Stomach smooth muscle (tissue), 2 donors: ENCODE measurements around the gene CATSPER1.

Experiments
- H3K27ac ChIP-seq: one replicate; pipeline ENCODE4 v1.7.0; 2013; ENCODE audit warnings: mild to moderate bottlenecking, low read length, inconsistent platforms
- H3K27me3 ChIP-seq, 2 donors: one replicate each; pipeline ENCODE4 v1.7.0; 2013; ENCODE audit warnings: low read length in 2 of 2; ENCODE audit not compliant: insufficient read depth in 2 of 2, control insufficient read depth in 1 of 2
- H3K36me3 ChIP-seq, 2 donors: one replicate each; pipeline ENCODE4 v1.7.0; 2013; ENCODE audit warnings: low read length in 2 of 2; ENCODE audit not compliant: control insufficient read depth in 2 of 2, insufficient read depth in 2 of 2
- H3K4me1 ChIP-seq: one replicate; pipeline ENCODE4 v1.7.0; 2013; ENCODE audit warnings: low read length; ENCODE audit not compliant: control insufficient read depth, insufficient read depth
- H3K4me3 ChIP-seq, 2 donors: one replicate each; pipeline ENCODE4 v1.7.0; 2013; ENCODE audit warnings: low read length in 2 of 2
- H3K9ac ChIP-seq, 2 donors: one replicate each; pipeline ENCODE4 v1.7.0; 2013; ENCODE audit warnings: low read length in 2 of 2, mild to moderate bottlenecking in 1 of 2
- H3K9me3 ChIP-seq, 2 donors: one replicate each; pipeline ENCODE4 v1.7.0; 2013; ENCODE audit warnings: low read length in 2 of 2; ENCODE audit not compliant: control insufficient read depth in 2 of 2
- donor health status: healthy.
- donor health status: Pancreatic carcinoma.

The CATSPER1 gene

DNA sequence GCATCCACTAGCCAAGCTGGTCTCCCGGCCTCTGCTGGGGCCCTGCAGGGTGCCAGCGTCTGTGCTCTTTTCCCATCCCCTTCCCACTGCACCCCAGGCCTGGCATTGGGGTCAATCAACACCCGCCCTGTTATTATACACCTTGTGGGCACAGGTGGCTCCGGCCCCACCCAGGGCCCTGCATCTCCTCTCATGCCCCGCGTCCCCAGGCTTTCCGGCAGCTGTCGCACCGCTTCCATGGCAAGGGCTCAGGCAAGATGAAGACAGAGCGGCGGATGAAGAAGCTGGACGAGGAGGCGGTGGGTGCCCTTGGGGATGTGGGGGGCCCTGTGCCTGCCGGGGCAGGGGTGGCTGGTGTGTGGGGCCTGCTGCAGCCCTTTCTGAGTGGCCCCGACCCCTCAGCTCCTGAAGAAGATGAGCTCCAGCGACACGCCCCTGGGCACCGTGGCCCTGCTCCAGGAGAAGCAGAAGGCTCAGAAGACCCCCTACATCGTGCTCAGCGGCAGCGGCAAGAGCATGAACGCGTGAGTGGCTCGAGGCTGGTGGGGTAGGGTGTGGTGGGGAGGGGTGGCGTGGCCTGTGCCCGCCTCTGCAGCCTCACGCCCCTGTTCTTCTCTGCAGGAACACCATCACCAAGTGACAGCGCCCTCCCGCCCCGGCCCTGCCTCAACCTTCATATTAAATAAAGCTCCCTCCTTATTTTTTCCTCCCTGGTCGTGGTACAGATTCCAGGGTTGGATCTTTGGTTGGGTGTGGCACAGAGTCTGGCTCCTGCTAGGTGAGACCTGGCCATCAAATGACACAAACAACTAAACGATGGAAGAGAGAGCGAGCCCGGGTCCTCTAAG, 47.7 kb downstream of the CATSPER1 start:
- no peaks in the 10 kb centered on the region for H3K9me3 ChIP-seq
- H3K27me3 ChIP-seq, result no peaks in the 10 kb centered on the region
- H3K9ac ChIP-seq, result no peak overlapping the region
- no peak overlapping the region for H3K27ac ChIP-seq
- H3K4me1 ChIP-seq, result peaks cover 1% of the 10 kb centered on the region
- no peak overlapping the region for H3K4me3 ChIP-seq
- peaks cover 14 to 22% of the 10 kb centered on the region in 2 donors for H3K36me3 ChIP-seq

DNA sequence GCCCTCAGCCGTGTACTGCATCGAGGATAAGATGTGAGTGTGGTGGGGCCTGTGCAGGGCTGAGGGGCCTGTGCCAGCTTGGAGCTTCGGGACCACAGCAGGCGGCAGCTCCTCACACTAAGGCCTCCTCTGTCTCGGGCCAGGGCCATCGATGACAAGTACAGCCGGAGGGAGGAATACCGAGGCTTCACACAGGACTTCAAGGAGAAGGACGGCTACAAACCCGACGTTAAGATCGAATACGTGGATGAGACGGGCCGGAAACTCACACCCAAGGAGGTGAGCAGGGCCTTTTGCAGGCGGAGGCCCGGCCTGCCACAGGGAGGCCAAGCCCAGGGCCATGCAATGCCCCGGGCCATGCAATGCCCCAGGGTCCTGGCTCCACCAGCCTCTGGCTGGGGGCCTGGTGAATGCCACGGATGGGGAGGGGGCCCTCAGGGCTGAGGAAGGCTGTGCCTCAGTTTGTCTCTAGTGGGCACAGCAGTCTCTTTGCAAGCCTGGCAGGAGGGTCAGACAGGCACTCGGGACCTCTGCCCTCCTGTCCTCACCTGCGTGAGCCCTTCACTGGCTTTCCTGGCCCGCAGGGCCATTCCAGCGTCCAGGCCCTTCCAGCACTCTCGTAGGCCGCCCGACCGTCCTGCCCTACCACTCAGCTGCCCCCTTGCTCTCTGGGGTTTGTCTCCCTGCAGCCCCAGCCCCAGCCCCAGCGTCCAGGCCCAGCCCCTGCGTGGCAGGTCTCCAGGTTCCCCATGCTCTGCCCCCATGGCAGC, 48.5 kb downstream of the CATSPER1 start:
- Histone ChIP-seq H3K9me3 (no peaks in the 10 kb centered on the region), H3K4me1 (no peaks in the 10 kb centered on the region), H3K9ac (no peak overlapping the region), H3K4me3 (no peak overlapping the region), H3K36me3 (peaks cover 19 to 27% of the 10 kb centered on the region in 2 donors), H3K27ac (no peak overlapping the region), H3K27me3 (no peaks in the 10 kb centered on the region)

DNA sequence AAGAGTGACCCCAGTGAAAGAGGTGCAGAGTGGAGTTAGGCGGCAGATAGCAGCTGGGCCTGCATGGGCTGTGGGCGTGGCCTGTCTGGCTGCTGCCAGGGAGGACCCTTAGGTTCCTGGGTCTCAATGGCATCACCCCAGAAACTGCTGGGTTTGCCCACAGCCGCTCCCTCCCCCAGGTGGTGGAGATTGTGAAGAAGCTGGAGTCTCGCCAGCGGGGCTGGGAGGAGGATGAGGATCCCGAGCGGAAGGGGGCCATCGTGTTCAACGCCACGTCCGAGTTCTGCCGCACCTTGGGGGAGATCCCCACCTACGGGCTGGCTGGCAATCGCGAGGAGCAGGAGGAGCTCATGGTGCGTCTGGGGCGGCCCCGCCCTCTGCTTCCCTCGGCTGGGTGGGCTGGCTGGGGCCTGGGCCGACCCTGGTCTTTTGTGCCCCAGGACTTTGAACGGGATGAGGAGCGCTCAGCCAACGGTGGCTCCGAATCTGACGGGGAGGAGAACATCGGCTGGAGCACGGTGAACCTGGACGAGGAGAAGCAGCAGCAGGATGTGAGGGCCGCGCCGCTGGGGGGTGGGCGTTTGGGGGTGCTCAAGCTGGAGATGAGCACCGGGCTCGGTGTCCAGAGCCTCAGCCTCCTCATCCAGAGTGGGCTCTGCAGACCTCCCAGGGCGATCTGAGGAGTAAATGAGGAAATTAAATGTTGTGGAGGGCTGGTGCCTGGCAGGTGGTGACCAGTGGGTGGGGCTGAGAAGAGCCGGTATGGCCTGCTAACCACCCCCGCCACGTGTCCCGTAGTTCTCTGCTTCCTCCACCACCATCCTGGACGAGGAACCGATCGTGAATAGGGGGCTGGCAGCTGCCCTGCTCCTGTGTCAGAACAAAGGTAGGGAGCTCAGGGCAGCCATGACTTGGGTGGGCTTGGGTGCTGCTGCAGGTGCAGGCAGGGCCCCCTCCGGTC, 49.8 kb downstream of the CATSPER1 start:
- Histone ChIP-seq H3K4me3 (no peak overlapping the region), H3K4me1 (no peaks in the 10 kb centered on the region), H3K9ac (no peak overlapping the region), H3K9me3 (no peaks in the 10 kb centered on the region), H3K27ac (no peak overlapping the region), H3K27me3 (no peaks in the 10 kb centered on the region), H3K36me3 (peaks cover 19 to 31% of the 10 kb centered on the region in 2 donors)

DNA sequence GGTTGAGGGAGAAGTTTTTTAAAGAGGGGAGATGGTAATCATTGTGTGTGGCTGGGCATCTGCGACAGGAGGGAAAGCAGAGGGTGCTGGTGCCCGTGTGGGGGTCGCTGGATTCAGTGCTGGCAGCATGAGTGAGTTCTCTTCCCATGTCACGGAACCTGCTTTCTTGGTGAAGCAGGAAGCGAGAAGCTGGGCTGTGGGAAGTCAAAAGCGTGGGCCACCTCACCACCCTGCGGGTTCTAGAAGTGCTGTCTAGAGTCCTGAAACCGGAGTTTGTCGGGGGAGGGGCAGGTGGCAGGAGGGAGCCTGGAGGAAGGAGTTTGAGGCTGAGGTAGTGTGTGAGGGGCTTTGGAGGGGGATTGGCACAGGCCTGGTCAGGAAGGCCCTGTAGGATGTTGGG, 50.5 kb downstream of the CATSPER1 start:
- H3K27ac ChIP-seq, result no peak overlapping the region
- no peaks in the 10 kb centered on the region for H3K27me3 ChIP-seq
- H3K9me3 ChIP-seq, result no peaks in the 10 kb centered on the region
- no peaks in the 10 kb centered on the region for H3K4me1 ChIP-seq
- H3K9ac ChIP-seq, result no peak overlapping the region
- peaks cover 19 to 31% of the 10 kb centered on the region in 2 donors for H3K36me3 ChIP-seq
- no peak overlapping the region for H3K4me3 ChIP-seq

DNA sequence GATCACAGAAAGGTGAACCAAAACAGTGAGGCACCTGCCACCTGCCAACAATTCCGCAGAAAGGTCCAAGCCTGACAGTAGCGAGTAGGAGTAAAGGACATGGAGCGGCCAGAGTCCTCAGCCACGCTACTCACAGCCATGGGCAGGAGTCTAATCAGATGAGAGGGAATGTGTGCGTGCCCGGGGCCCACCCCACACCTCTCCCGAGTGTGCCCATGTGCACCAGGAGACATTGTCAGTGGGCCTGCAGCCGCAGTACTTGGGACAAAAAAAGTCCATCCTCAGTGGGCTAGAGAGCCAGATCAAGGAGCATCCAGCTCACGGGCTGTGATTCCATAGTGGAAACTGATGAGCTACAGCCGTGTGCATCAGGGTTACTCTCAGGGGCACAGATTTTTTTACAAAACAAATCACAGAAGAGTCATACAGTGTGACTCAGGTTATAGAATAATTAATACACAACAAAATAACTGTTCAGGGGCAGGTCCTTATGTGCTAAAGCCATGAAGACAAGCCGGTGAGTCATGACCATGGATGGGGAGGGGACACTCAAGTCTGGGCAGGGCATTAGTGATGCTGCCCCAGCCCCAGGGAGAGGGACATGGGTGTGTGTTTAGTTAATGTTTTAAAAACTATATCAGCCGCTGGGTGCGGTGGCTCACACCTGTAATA, 52.7 kb downstream of the CATSPER1 start:
- Histone ChIP-seq H3K36me3 (peaks cover 27 to 42% of the 10 kb centered on the region in 2 donors), H3K9me3 (no peaks in the 10 kb centered on the region), H3K27ac (no peak overlapping the region), H3K27me3 (no peaks in the 10 kb centered on the region), H3K4me1 (no peaks in the 10 kb centered on the region), H3K9ac (no peak overlapping the region), H3K4me3 (no peak overlapping the region)

DNA sequence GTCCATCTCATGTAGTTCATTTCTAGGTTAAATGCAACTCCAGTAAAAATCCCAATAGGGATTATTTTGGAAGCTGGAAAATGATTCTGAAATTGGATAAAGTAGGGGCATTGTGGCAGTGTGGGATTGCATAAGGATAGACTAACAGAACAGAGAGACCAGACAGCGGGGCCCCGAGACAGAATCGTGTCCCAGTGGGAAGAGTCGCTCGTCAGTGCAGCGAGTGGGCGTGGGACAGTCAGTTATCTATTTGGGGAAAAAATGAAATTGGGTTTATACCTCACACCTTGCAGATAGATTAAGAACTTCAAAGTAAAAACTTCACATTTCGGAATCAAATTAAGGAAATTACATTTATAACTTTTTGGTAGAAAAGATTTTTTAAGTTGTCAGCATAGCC, 54.2 kb downstream of the CATSPER1 start:
- peaks cover 33 to 41% of the 10 kb centered on the region in 2 donors for H3K36me3 ChIP-seq
- no peak overlapping the region for H3K27ac ChIP-seq

DNA sequence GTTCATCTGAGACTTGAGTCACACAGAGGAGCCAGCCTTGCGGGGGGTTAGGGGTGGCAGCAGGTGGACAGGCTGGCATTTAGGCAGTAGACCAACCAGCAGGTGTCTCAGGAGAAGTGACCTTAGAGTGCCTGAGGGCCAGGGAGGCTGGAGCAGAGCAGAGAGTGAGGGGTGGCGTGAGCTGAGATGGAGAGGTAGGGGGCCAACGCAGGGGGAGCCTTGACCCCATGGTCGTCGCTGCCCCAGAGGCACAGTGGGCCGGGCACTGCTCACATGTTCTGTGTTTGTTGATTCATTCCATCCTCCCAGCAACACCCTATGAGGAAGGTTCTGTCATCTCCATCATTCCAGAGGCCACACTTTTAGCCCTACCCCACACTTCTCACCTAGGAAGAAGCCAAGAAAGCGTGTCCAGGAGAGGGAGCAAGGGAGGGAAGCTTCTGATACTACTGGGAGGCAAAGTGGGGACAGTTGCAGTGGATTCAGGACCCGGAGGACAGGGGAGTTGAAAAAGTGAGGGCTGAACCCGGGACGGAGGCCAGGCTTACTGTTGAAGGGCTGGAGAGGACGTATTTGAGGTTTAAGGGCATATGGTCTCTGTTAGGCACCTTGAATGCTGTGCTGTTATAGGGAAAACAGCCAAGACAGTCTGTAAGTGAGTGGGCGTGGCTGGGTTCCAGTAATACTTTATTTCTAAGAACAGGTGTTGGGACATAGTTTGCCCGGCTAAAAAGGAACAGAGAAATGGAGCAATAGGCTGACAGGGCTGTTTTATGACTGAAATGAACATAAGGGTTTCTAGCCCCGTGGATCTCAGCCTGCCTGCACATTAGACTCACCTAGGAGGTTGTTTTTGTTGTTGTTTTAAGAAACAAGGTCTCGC, 57.4 kb downstream of the CATSPER1 start:
- Histone ChIP-seq H3K27ac (no peak overlapping the region), H3K36me3 (peaks cover 50 to 68% of the 10 kb centered on the region in 2 donors)

More for the DNA sequence above, 54.2 kb downstream of the CATSPER1 start:
- H3K9me3 ChIP-seq, result no peaks in the 10 kb centered on the region
- no peaks in the 10 kb centered on the region for H3K27me3 ChIP-seq
- H3K4me1 ChIP-seq, result no peaks in the 10 kb centered on the region
- no peak overlapping the region for H3K9ac ChIP-seq
- no peak overlapping the region for H3K4me3 ChIP-seq

DNA sequence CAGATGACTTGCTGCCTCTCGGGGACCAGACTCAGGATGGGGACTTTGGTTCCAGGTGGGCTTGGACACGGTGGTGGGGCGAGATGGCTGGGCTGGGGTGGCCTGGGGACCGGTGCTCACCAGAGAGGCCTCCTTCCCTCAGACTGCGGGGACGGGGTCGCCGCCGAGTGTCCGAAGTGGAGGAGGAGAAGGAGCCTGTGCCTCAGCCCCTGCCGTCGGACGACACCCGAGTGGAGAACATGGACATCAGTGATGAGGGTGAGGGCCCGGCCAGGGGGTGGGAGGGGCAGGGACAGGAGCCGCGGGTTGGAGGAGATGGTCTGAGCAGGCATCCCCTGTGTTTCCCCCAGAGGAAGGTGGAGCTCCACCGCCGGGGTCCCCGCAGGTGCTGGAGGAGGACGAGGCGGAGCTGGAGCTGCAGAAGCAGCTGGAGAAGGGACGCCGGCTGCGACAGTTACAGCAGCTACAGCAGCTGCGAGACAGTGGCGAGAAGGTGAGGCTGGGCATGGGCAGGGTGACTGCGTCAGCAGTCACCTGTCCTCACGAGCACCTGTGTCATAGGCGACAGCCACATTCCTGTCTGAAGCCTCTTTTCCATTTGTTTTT, 58.8 kb downstream of the CATSPER1 start:
- H3K9me3 ChIP-seq, result no peaks in the 10 kb centered on the region
- H3K4me3 ChIP-seq, result no peak overlapping the region
- H3K4me1 ChIP-seq, result peaks cover 18% of the 10 kb centered on the region
- no peak overlapping the region for H3K9ac ChIP-seq
- H3K27ac ChIP-seq, result no peak overlapping the region
- no peaks in the 10 kb centered on the region for H3K27me3 ChIP-seq
- H3K36me3 ChIP-seq, result peaks cover 46 to 65% of the 10 kb centered on the region in 2 donors

More for the DNA sequence above, 57.4 kb downstream of the CATSPER1 start:
- Histone ChIP-seq H3K9me3 (no peaks in the 10 kb centered on the region), H3K4me3 (no peak overlapping the region), H3K4me1 (peaks cover 5% of the 10 kb centered on the region), H3K9ac (no peak overlapping the region), H3K27me3 (no peaks in the 10 kb centered on the region)
